HepG2 (cell line): ENCODE data around the gene PGRMC2. TPM values are rescaled to one million over a fixed set of nuclear protein-coding genes. Genes with fewer than 3 reads are reported as not detected.

ENCODE experiments used
- CBX1 ChIP-seq: IDR thresholded peaks from one replicate; pipeline ENCODE4 v1.6.1; 2016; ENCODE audit warnings: antibody characterized with exemption, low read depth
- CEBPG ChIP-seq: IDR thresholded peaks from 2 replicates; pipeline ENCODE4 v1.6.1; 2016
- KDM5B ChIP-seq: sonication (generic); formaldehyde crosslinking; IDR thresholded peaks from 2 replicates; pipeline ENCODE4 v1.4.0; 2020; ENCODE audit warnings: missing genetic modification reagents, mild to moderate bottlenecking, borderline replicate concordance
- RBM22 ChIP-seq: fragments of 200-400 bp; formaldehyde crosslinking; optimal IDR thresholded peaks from 2 replicates; pipeline ENCODE3; 2017; ENCODE audit warnings: mild to moderate bottlenecking, low read length, moderate library complexity
- SOX13 ChIP-seq, 3 experiments: fragments of 450-650 bp in 1 of 3; sonication (generic) in 1 of 3; formaldehyde crosslinking in 1 of 3; IDR thresholded peaks in 2 of 3; conservative IDR thresholded peaks in 1 of 3; 2 replicates each; pipeline versions ENCODE4 v1.5.0 to v1.6.1; 2016 to 2020; ENCODE audit warnings: antibody characterized with exemption in 1 of 3, mild to moderate bottlenecking in 1 of 3, missing compliant biosample characterization in 1 of 3, missing genetic modification reagents in 1 of 3, moderate library complexity in 1 of 3
- TAF15 ChIP-seq: fragments of 200-400 bp; formaldehyde crosslinking; IDR thresholded peaks from one replicate; pipeline ENCODE4 v1.6.1; 2018; ENCODE audit warnings: mild to moderate bottlenecking, low read depth, low read length; ENCODE audit not compliant: poor library complexity, severe bottlenecking
- ZNF274 ChIP-seq: sonication (generic); formaldehyde crosslinking; IDR thresholded peaks from 2 replicates; pipeline ENCODE4 v1.5.1; 2020; ENCODE audit warnings: mild to moderate bottlenecking, missing genetic modification reagents
- ZNF329 ChIP-seq: sonication (generic); formaldehyde crosslinking; IDR thresholded peaks from 2 replicates; pipeline ENCODE4 v1.9.0; 2021; ENCODE audit warnings: low read depth, mild to moderate bottlenecking, missing genetic modification reagents
- polyA plus RNA-seq, 8 experiments: library from polyadenylated mRNA; depleted of rRNA in 3 of 8; stranded (reverse) in 7 of 8; unstranded in 1 of 8; fragments of >200 nt; fragmentation: Illumina TruSeq in 4 of 8; extraction: Trizol in 4 of 8; gene quantifications; 2 replicates each; pipeline versions ENCODE4 v1.2.1 to v1.2.3, GENCODE V29; 2011 to 2016; ENCODE audit warnings: low read depth in 4 of 8, missing spikeins in 1 of 8, mixed read lengths in 1 of 8; ENCODE audit not compliant: insufficient read depth in 1 of 8
- total RNA-seq, 5 experiments: library from RNA; depleted of rRNA; stranded (reverse); fragments of >200 nt; fragmentation: Illumina TruSeq; extraction: Trizol; gene quantifications; 2 replicates each; pipeline ENCODE4 v1.2.3, GENCODE V29; 2016; ENCODE audit warnings: low read depth in 1 of 5
- TF ChIP-seq, protein P1 (sequence below), 2 experiments: sonication (generic) in 1 of 2; formaldehyde crosslinking in 1 of 2; IDR thresholded peaks; 2 replicates each; pipeline versions ENCODE4 v1.4.0 to v1.6.1; 2018 to 2020; ENCODE audit warnings: missing genetic modification reagents in 2 of 2, borderline replicate concordance in 1 of 2, low read depth in 1 of 2, mild to moderate bottlenecking in 1 of 2, missing biosample characterization in 1 of 2
- TF ChIP-seq, protein P2 (sequence below): sonication (generic); formaldehyde crosslinking; IDR thresholded peaks from 2 replicates; pipeline ENCODE4 v1.4.0; 2020; ENCODE audit warnings: missing genetic modification reagents, borderline replicate concordance
- TF ChIP-seq, protein P3 (sequence below): sonication (generic); formaldehyde crosslinking; IDR thresholded peaks from 2 replicates; pipeline ENCODE4 v1.4.0; 2020; ENCODE audit warnings: mild to moderate bottlenecking, low read depth, missing genetic modification reagents
- TF ChIP-seq, protein P4 (sequence below): sonication (generic); formaldehyde crosslinking; IDR thresholded peaks from 2 replicates; pipeline ENCODE4 v1.4.0; 2020; ENCODE audit warnings: missing genetic modification reagents

The PGRMC2 gene
- total and polyA plus RNA-seq, 2 of the 13 experiments (the other 11 are each of a cell fraction or from before 2014, with no cell fraction given): 16.0 to 19.8 TPM

DNA sequence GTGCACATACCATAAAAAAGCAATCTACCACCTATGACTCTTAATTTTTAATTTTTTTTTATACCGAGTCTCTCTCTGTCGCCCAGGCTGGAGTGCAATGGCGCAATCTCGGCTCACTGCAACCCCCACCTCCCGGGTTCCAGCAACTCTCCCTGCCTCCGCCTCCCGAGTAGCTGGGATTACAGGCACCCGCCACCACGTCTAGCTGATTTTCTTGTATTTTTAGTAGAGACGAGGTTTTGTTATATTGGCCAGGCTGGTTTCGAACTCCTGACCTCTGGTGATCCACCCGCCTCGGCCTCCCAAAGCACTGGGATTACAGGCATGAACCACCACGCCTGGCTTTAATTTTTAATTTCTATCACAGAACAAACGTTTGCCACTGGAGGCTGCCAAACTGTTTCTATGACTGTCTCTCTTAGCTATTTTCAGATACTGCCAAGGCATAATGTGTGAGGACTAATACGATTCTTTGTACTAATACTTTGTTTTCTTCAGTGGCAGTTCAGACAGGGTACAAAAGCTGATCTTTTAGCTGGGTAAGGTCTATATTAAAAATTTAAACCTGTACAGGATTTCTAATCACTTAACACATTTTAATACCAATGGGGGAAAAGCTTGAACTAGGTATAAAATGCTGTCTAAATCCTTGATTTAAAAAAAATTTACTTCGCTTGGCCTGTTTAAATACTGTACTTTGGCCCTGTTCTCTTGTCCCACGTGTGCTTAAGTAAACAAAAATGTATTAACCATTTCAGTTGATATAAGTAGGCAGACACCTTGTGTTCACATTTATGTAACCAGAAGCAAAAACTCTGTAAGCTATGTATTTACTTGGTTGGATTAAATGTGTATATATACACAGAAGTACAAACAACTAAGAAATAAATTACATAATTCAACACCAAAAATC lies 2.3 kb downstream of the PGRMC2 start (continued):
- TF ChIP-seq, protein P1, sequence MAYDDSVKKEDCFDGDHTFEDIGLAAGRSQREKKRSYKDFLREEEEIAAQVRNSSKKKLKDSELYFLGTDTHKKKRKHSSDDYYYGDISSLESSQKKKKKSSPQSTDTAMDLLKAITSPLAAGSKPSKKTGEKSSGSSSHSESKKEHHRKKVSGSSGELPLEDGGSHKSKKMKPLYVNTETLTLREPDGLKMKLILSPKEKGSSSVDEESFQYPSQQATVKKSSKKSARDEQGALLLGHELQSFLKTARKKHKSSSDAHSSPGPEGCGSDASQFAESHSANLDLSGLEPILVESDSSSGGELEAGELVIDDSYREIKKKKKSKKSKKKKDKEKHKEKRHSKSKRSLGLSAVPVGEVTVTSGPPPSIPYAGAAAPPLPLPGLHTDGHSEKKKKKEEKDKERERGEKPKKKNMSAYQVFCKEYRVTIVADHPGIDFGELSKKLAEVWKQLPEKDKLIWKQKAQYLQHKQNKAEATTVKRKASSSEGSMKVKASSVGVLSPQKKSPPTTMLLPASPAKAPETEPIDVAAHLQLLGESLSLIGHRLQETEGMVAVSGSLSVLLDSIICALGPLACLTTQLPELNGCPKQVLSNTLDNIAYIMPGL (CRISPR knock-in tag; IDR thresholded peaks at IDR 0.05; ENCODE audit: borderline replicate concordance in 1 of 2, low read depth in 1 of 2): peak in 1 of 2 experiments; percentile 28; a peak in 2 of 4 replicates
- TF ChIP-seq KDM5B (CRISPR knock-in tag): peak; percentile 37; the same call in 1 of the 2 replicates
- no peak for TF ChIP-seq TAF15
- TF ChIP-seq RBM22: no peak
- no peak for TF ChIP-seq SOX13 (IDR thresholded peaks at IDR 0.05)
- TF ChIP-seq SOX13 (CRISPR knock-in tag; conservative IDR thresholded peaks at IDR 0.05 in 1 of 2, IDR thresholded peaks at IDR 0.05 in 1 of 2): peak in 1 of 2 experiments; percentile 43; a peak in 1 of 4 replicates
- TF ChIP-seq, protein P2, sequence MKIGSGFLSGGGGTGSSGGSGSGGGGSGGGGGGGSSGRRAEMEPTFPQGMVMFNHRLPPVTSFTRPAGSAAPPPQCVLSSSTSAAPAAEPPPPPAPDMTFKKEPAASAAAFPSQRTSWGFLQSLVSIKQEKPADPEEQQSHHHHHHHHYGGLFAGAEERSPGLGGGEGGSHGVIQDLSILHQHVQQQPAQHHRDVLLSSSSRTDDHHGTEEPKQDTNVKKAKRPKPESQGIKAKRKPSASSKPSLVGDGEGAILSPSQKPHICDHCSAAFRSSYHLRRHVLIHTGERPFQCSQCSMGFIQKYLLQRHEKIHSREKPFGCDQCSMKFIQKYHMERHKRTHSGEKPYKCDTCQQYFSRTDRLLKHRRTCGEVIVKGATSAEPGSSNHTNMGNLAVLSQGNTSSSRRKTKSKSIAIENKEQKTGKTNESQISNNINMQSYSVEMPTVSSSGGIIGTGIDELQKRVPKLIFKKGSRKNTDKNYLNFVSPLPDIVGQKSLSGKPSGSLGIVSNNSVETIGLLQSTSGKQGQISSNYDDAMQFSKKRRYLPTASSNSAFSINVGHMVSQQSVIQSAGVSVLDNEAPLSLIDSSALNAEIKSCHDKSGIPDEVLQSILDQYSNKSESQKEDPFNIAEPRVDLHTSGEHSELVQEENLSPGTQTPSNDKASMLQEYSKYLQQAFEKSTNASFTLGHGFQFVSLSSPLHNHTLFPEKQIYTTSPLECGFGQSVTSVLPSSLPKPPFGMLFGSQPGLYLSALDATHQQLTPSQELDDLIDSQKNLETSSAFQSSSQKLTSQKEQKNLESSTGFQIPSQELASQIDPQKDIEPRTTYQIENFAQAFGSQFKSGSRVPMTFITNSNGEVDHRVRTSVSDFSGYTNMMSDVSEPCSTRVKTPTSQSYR (CRISPR knock-in tag): peak; percentile 49; the same call in 1 of the 2 replicates
- TF ChIP-seq CEBPG: peak; percentile 76
- TF ChIP-seq, protein P3, sequence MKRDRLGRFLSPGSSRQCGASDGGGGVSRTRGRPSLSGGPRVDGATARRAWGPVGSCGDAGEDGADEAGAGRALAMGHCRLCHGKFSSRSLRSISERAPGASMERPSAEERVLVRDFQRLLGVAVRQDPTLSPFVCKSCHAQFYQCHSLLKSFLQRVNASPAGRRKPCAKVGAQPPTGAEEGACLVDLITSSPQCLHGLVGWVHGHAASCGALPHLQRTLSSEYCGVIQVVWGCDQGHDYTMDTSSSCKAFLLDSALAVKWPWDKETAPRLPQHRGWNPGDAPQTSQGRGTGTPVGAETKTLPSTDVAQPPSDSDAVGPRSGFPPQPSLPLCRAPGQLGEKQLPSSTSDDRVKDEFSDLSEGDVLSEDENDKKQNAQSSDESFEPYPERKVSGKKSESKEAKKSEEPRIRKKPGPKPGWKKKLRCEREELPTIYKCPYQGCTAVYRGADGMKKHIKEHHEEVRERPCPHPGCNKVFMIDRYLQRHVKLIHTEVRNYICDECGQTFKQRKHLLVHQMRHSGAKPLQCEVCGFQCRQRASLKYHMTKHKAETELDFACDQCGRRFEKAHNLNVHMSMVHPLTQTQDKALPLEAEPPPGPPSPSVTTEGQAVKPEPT (CRISPR knock-in tag): no peak
- peak; percentile 32; the same call in 1 of the 2 replicates for TF ChIP-seq ZNF274
- TF ChIP-seq, protein P4, sequence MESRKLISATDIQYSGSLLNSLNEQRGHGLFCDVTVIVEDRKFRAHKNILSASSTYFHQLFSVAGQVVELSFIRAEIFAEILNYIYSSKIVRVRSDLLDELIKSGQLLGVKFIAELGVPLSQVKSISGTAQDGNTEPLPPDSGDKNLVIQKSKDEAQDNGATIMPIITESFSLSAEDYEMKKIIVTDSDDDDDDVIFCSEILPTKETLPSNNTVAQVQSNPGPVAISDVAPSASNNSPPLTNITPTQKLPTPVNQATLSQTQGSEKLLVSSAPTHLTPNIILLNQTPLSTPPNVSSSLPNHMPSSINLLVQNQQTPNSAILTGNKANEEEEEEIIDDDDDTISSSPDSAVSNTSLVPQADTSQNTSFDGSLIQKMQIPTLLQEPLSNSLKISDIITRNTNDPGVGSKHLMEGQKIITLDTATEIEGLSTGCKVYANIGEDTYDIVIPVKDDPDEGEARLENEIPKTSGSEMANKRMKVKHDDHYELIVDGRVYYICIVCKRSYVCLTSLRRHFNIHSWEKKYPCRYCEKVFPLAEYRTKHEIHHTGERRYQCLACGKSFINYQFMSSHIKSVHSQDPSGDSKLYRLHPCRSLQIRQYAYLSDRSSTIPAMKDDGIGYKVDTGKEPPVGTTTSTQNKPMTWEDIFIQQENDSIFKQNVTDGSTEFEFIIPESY (CRISPR knock-in tag): no peak
- TF ChIP-seq ZNF329: no peak
- TF ChIP-seq CBX1: no peak
